ENCODE measurements around the gene HIPK2.

HIPK2 gene

GRCh38 chr7:139592801-139593461, 184.9 kb downstream of the HIPK2 start:
- no peaks in the 10 kb centered on the region for H3K27me3 ChIP-seq (replicated peaks; ENCODE audit: control insufficient read depth, insufficient read depth, low read length)
- no peak for DNase-seq (ENCODE audit: low read depth)
- no peaks in the 10 kb centered on the region for H3K9me3 ChIP-seq (ENCODE audit: control insufficient read depth, low read length)
- H3K4me1 ChIP-seq (ENCODE audit: control insufficient read depth, insufficient read depth, low read length) = peaks cover 23% of the 10 kb centered on the region
- H3K9ac ChIP-seq (ENCODE audit: low read length) = no peak overlapping the region
- peaks cover 92% of the 10 kb centered on the region for H3K36me3 ChIP-seq (ENCODE audit: control insufficient read depth, insufficient read depth, low read length, severe bottlenecking)
- H3K4me3 ChIP-seq (ENCODE audit: low read length) = no peak overlapping the region

GRCh38 chr7:139591550-139592195, 186.1 kb downstream of the HIPK2 start:
- Histone ChIP-seq H3K9me3 (ENCODE audit: control insufficient read depth, low read length) (no peaks in the 10 kb centered on the region), H3K27me3 (replicated peaks; ENCODE audit: control insufficient read depth, insufficient read depth, low read length) (no peaks in the 10 kb centered on the region), H3K4me3 (ENCODE audit: low read length) (no peak overlapping the region), H3K36me3 (ENCODE audit: control insufficient read depth, insufficient read depth, low read length, severe bottlenecking) (peaks cover 86% of the 10 kb centered on the region), H3K4me1 (ENCODE audit: control insufficient read depth, insufficient read depth, low read length) (peaks cover 23% of the 10 kb centered on the region), H3K9ac (ENCODE audit: low read length) (no peak overlapping the region)
- DNase-seq (ENCODE audit: low read depth) = no peak

- Histone ChIP-seq H3K9me3 (ENCODE audit: control insufficient read depth, low read length) (no peaks in the 10 kb centered on the region), H3K27me3 (replicated peaks; ENCODE audit: control insufficient read depth, insufficient read depth, low read length) (no peaks in the 10 kb centered on the region), H3K36me3 (ENCODE audit: control insufficient read depth, insufficient read depth, low read length, severe bottlenecking) (peaks cover 84% of the 10 kb centered on the region), H3K4me1 (ENCODE audit: control insufficient read depth, insufficient read depth, low read length) (peaks cover 7% of the 10 kb centered on the region), H3K4me3 (ENCODE audit: low read length) (no peak overlapping the region), H3K9ac (ENCODE audit: low read length) (no peak overlapping the region)
- DNase-seq (ENCODE audit: low read depth) = no peak
Measured at GRCh38 chr7:139589474-139589873, 188.3 kb downstream of the HIPK2 start.

- Histone ChIP-seq H3K4me3 (ENCODE audit: low read length) (no peak overlapping the region), H3K9me3 (ENCODE audit: control insufficient read depth, low read length) (no peaks in the 10 kb centered on the region), H3K4me1 (ENCODE audit: control insufficient read depth, insufficient read depth, low read length) (peaks cover 7% of the 10 kb centered on the region), H3K36me3 (ENCODE audit: control insufficient read depth, insufficient read depth, low read length, severe bottlenecking) (peaks cover 84% of the 10 kb centered on the region), H3K9ac (ENCODE audit: low read length) (no peak overlapping the region), H3K27me3 (replicated peaks; ENCODE audit: control insufficient read depth, insufficient read depth, low read length) (no peaks in the 10 kb centered on the region)
- DNase-seq (ENCODE audit: low read depth) = peak; percentile 34
Measured at GRCh38 chr7:139588632-139589031, 189.2 kb downstream of the HIPK2 start.

GRCh38 chr7:139587535-139587934, 190.3 kb downstream of the HIPK2 start:
- no peak for DNase-seq (ENCODE audit: low read depth)
- H3K9ac ChIP-seq (ENCODE audit: low read length) = no peak overlapping the region
- H3K36me3 ChIP-seq (ENCODE audit: control insufficient read depth, insufficient read depth, low read length, severe bottlenecking) = peaks cover 84% of the 10 kb centered on the region
- H3K9me3 ChIP-seq (ENCODE audit: control insufficient read depth, low read length) = no peaks in the 10 kb centered on the region
- no peaks in the 10 kb centered on the region for H3K27me3 ChIP-seq (replicated peaks; ENCODE audit: control insufficient read depth, insufficient read depth, low read length)
- peaks cover 7% of the 10 kb centered on the region for H3K4me1 ChIP-seq (ENCODE audit: control insufficient read depth, insufficient read depth, low read length)
- no peak overlapping the region for H3K4me3 ChIP-seq (ENCODE audit: low read length)

- H3K4me1 ChIP-seq (ENCODE audit: control insufficient read depth, insufficient read depth, low read length) = peaks cover 7% of the 10 kb centered on the region
- H3K36me3 ChIP-seq (ENCODE audit: control insufficient read depth, insufficient read depth, low read length, severe bottlenecking) = peaks cover 84% of the 10 kb centered on the region
- no peaks in the 10 kb centered on the region for H3K9me3 ChIP-seq (ENCODE audit: control insufficient read depth, low read length)
- no peaks in the 10 kb centered on the region for H3K27me3 ChIP-seq (replicated peaks; ENCODE audit: control insufficient read depth, insufficient read depth, low read length)
- H3K9ac ChIP-seq (ENCODE audit: low read length) = no peak overlapping the region
- DNase-seq (ENCODE audit: low read depth) = no peak
- H3K4me3 ChIP-seq (ENCODE audit: low read length) = no peak overlapping the region
Measured at GRCh38 chr7:139586286-139586685, 191.5 kb downstream of the HIPK2 start.

- H3K9ac ChIP-seq (ENCODE audit: low read length) = no peak overlapping the region
- peaks cover 84% of the 10 kb centered on the region for H3K36me3 ChIP-seq (ENCODE audit: control insufficient read depth, insufficient read depth, low read length, severe bottlenecking)
- H3K9me3 ChIP-seq (ENCODE audit: control insufficient read depth, low read length) = no peaks in the 10 kb centered on the region
- DNase-seq (ENCODE audit: low read depth) = no peak
- no peaks in the 10 kb centered on the region for H3K27me3 ChIP-seq (replicated peaks; ENCODE audit: control insufficient read depth, insufficient read depth, low read length)
- peaks cover 7% of the 10 kb centered on the region for H3K4me1 ChIP-seq (ENCODE audit: control insufficient read depth, insufficient read depth, low read length)
- no peak overlapping the region for H3K4me3 ChIP-seq (ENCODE audit: low read length)
Measured at GRCh38 chr7:139585042-139585441, 192.8 kb downstream of the HIPK2 start.

- no peak overlapping the region for H3K9ac ChIP-seq (ENCODE audit: low read length)
- H3K27me3 ChIP-seq (replicated peaks; ENCODE audit: control insufficient read depth, insufficient read depth, low read length) = no peaks in the 10 kb centered on the region
- no peaks in the 10 kb centered on the region for H3K9me3 ChIP-seq (ENCODE audit: control insufficient read depth, low read length)
- H3K4me3 ChIP-seq (ENCODE audit: low read length) = no peak overlapping the region
- H3K36me3 ChIP-seq (ENCODE audit: control insufficient read depth, insufficient read depth, low read length, severe bottlenecking) = peaks cover 85% of the 10 kb centered on the region
- peaks cover 7% of the 10 kb centered on the region for H3K4me1 ChIP-seq (ENCODE audit: control insufficient read depth, insufficient read depth, low read length)
- no peak for DNase-seq (ENCODE audit: low read depth)
Measured at GRCh38 chr7:139583826-139584553, 193.8 kb downstream of the HIPK2 start.

GRCh38 chr7:139582671-139583155, 195.1 kb downstream of the HIPK2 start:
- Histone ChIP-seq H3K36me3 (ENCODE audit: control insufficient read depth, insufficient read depth, low read length, severe bottlenecking) (peaks cover 88% of the 10 kb centered on the region), H3K27me3 (replicated peaks; ENCODE audit: control insufficient read depth, insufficient read depth, low read length) (no peaks in the 10 kb centered on the region), H3K4me1 (ENCODE audit: control insufficient read depth, insufficient read depth, low read length) (no peaks in the 10 kb centered on the region), H3K9ac (ENCODE audit: low read length) (no peak overlapping the region), H3K4me3 (ENCODE audit: low read length) (no peak overlapping the region), H3K9me3 (ENCODE audit: control insufficient read depth, low read length) (no peaks in the 10 kb centered on the region)
- DNase-seq (ENCODE audit: low read depth) = no peak

- H3K36me3 ChIP-seq (ENCODE audit: control insufficient read depth, insufficient read depth, low read length, severe bottlenecking) = peaks cover 88% of the 10 kb centered on the region
- no peak overlapping the region for H3K9ac ChIP-seq (ENCODE audit: low read length)
- no peaks in the 10 kb centered on the region for H3K4me1 ChIP-seq (ENCODE audit: control insufficient read depth, insufficient read depth, low read length)
- H3K9me3 ChIP-seq (ENCODE audit: control insufficient read depth, low read length) = no peaks in the 10 kb centered on the region
- H3K4me3 ChIP-seq (ENCODE audit: low read length) = no peak overlapping the region
- DNase-seq (ENCODE audit: low read depth) = no peak
- H3K27me3 ChIP-seq (replicated peaks; ENCODE audit: control insufficient read depth, insufficient read depth, low read length) = no peaks in the 10 kb centered on the region
Measured at GRCh38 chr7:139582130-139582650, 195.6 kb downstream of the HIPK2 start.

GRCh38 chr7:139580435-139580834, 197.4 kb downstream of the HIPK2 start:
- no peaks in the 10 kb centered on the region for H3K27me3 ChIP-seq (replicated peaks; ENCODE audit: control insufficient read depth, insufficient read depth, low read length)
- H3K4me1 ChIP-seq (ENCODE audit: control insufficient read depth, insufficient read depth, low read length) = no peaks in the 10 kb centered on the region
- H3K9me3 ChIP-seq (ENCODE audit: control insufficient read depth, low read length) = no peaks in the 10 kb centered on the region
- no peak for DNase-seq (ENCODE audit: low read depth)
- peaks cover 90% of the 10 kb centered on the region for H3K36me3 ChIP-seq (ENCODE audit: control insufficient read depth, insufficient read depth, low read length, severe bottlenecking)
- H3K9ac ChIP-seq (ENCODE audit: low read length) = no peak overlapping the region
- H3K4me3 ChIP-seq (ENCODE audit: low read length) = no peak overlapping the region
